Measurements from ENCODE around the gene CEP164.
"Not testable (repeated sequence)": the region's sequence is repeated elsewhere in the genome, so short reads cannot be mapped to it uniquely, and the experiment has no call there.

GRCh38 chr11:117327255-117327566 lies 443 bp upstream of the CEP164 start:
- TF ChIP-seq, protein P1, sequence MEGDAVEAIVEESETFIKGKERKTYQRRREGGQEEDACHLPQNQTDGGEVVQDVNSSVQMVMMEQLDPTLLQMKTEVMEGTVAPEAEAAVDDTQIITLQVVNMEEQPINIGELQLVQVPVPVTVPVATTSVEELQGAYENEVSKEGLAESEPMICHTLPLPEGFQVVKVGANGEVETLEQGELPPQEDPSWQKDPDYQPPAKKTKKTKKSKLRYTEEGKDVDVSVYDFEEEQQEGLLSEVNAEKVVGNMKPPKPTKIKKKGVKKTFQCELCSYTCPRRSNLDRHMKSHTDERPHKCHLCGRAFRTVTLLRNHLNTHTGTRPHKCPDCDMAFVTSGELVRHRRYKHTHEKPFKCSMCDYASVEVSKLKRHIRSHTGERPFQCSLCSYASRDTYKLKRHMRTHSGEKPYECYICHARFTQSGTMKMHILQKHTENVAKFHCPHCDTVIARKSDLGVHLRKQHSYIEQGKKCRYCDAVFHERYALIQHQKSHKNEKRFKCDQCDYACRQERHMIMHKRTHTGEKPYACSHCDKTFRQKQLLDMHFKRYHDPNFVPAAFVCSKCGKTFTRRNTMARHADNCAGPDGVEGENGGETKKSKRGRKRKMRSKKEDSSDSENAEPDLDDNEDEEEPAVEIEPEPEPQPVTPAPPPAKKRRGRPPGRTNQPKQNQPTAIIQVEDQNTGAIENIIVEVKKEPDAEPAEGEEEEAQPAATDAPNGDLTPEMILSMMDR (IDR thresholded peaks at IDR 0.05): not testable (repeated sequence)
- TF ChIP-seq POLR2A (IDR thresholded peaks at IDR 0.05): not testable (repeated sequence)

Measured in thyroid gland (tissue), 4 donors.